Fibroblast of mammary gland (primary cell): Measurements from ENCODE around the gene AK9.
"Not testable (repeated sequence)": the region's sequence is repeated elsewhere in the genome, so short reads cannot be mapped to it uniquely, and the experiment has no call there.

Experiments
- DNase-seq: peaks from one replicate; pipeline ENCODE4 v3.0.0-alpha.2; 2010; ENCODE audit warnings: low read depth
- H3K4me3 ChIP-seq: 2 replicates; pipeline ENCODE4 v1.5.1; 2011; ENCODE audit warnings: low read depth, mild to moderate bottlenecking, low read length, moderate library complexity; ENCODE audit not compliant: control insufficient read depth
- CTCF ChIP-seq: conservative IDR thresholded peaks from 2 replicates; pipeline ENCODE4 v1.5.1; 2011; ENCODE audit warnings: low read depth, low read length, inconsistent platforms; ENCODE audit not compliant: control insufficient read depth, insufficient read depth

Gene AK9

GRCh38 chr6:109690737-109691621 lies at the start of gene AK9, which contains the start of gene FIG4:
Gene AK9, minus strand, starts transcription at chr6:109691202. Its CDS starts 15,457 bp downstream, at chr6:109675745.
Gene FIG4, plus strand, starts transcription at chr6:109691296. Its CDS starts 140 bp downstream, at chr6:109691436.
- peak within 1 kb of the TSS; percentile 81 for H3K4me3 ChIP-seq
- DNase-seq: peak; percentile 90
- TF ChIP-seq CTCF: no peak

- no peak overlapping the region for H3K4me3 ChIP-seq
- no peak for TF ChIP-seq CTCF
- no peak for DNase-seq
These were observed 49.8 kb upstream of the AK9 start for GRCh38 chr6:109740787-109741186.

GRCh38 chr6:109739686-109740085 lies 48.7 kb upstream of the AK9 start:
- no peak for TF ChIP-seq CTCF
- no peak for DNase-seq
- no peak overlapping the region for H3K4me3 ChIP-seq

- DNase-seq: peak; percentile 43
- no peak overlapping the region for H3K4me3 ChIP-seq
- TF ChIP-seq CTCF: no peak
These were observed 47.7 kb upstream of the AK9 start for GRCh38 chr6:109738667-109739066.

GRCh38 chr6:109738255-109738654 lies 47.3 kb upstream of the AK9 start:
- peak; percentile 39 for DNase-seq
- no peak for TF ChIP-seq CTCF
- H3K4me3 ChIP-seq: no peak overlapping the region

- no peak for DNase-seq
- no peak overlapping the region for H3K4me3 ChIP-seq
- TF ChIP-seq CTCF: no peak
These were observed 45.4 kb upstream of the AK9 start for GRCh38 chr6:109736273-109737025.

- not testable (repeated sequence) for H3K4me3 ChIP-seq, DNase-seq
These were observed 34.2 kb upstream of the AK9 start for GRCh38 chr6:109725250-109725649.
